BLaER1 treated with 17β-estradiol and CSF1 and Interleukin-3, amounts not matched to agents 10 nM and 100 nM (cell line): ENCODE measurements around the gene OPN3.
A peak's percentile ranks its signal among the peaks of the same experiment; 100 is the strongest.

Experiments used
- H3K27ac ChIP-seq, 11 experiments: shearing (Covaris generic); formaldehyde crosslinking; 2 replicates each; pipeline ENCODE4 v1.8.1; 2022
- H3K27me3 ChIP-seq, 11 experiments: shearing (Covaris generic); formaldehyde crosslinking; 2 replicates each; pipeline ENCODE4 v1.8.1; 2022
- H3K36me3 ChIP-seq, 11 experiments: shearing (Covaris generic); formaldehyde crosslinking; 2 replicates each; pipeline ENCODE4 v1.8.1; 2022
- H3K4me1 ChIP-seq, 10 experiments: shearing (Covaris generic); formaldehyde crosslinking; 2 replicates each; pipeline ENCODE4 v1.8.1; 2022
- H3K4me2 ChIP-seq, 11 experiments: shearing (Covaris generic); formaldehyde crosslinking; 2 replicates each; pipeline ENCODE4 v1.8.1; 2022
- H3K4me3 ChIP-seq, 10 experiments: shearing (Covaris generic); formaldehyde crosslinking; 2 replicates each; pipeline ENCODE4 v1.8.1; 2022
- H3K9ac ChIP-seq, 11 experiments: shearing (Covaris generic); formaldehyde crosslinking; 2 replicates each; pipeline ENCODE4 v1.8.1; 2022
- H3K9me3 ChIP-seq, 11 experiments: shearing (Covaris generic); formaldehyde crosslinking; replicated peaks in 1 of 11; 2 replicates each; pipeline ENCODE4 v1.8.1; 2022
- H4K20me1 ChIP-seq, 11 experiments: shearing (Covaris generic); formaldehyde crosslinking; 2 replicates each; pipeline ENCODE4 v1.8.1; 2022
- Cebpa-rat ChIP-seq, 11 experiments: shearing (Covaris generic); IDR thresholded peaks; 2 replicates each; pipeline ENCODE4 v1.8.1; 2022

Gene OPN3

GRCh38 chr1:241632987-241633386 lies 7.2 kb downstream of the OPN3 start:
- H3K4me2 ChIP-seq: peak overlapping the region in 2 of 11 experiments; percentile 49 to 55; a peak in 4 of 22 replicates
- peaks cover 0 to 60% (median 45%) of the 10 kb centered on the region in 11 experiments; a peak in 19 of 22 replicates for H3K36me3 ChIP-seq
- no peak overlapping the region for H3K9ac ChIP-seq
- no peak overlapping the region for H3K27ac ChIP-seq
- H3K27me3 ChIP-seq: no peaks in the 10 kb centered on the region
- no peak for TF ChIP-seq Cebpa-rat (IDR thresholded peaks at IDR 0.05)
- peaks cover 0 to 11% (median 4%) of the 10 kb centered on the region in 11 experiments; a peak in 9 of 22 replicates for H3K9me3 ChIP-seq
- peaks cover 52 to 98% (median 82%) of the 10 kb centered on the region in 10 experiments for H3K4me1 ChIP-seq
- peaks cover 0 to 17% (median 6%) of the 10 kb centered on the region in 11 experiments; a peak in 11 of 22 replicates for H4K20me1 ChIP-seq
- H3K4me3 ChIP-seq: no peak overlapping the region

- Histone ChIP-seq H3K4me2 (peak overlapping the region; percentile 3 to 60 (median 45); a peak in 21 of 22 replicates), H3K36me3 (peaks cover 0 to 59% (median 38%) of the 10 kb centered on the region in 11 experiments; a peak in 19 of 22 replicates)
- no peak for TF ChIP-seq Cebpa-rat (IDR thresholded peaks at IDR 0.05)
Observed at GRCh38 chr1:241631674-241632073, 8.5 kb downstream of the OPN3 start.

GRCh38 chr1:241630899-241631298 lies 9.3 kb downstream of the OPN3 start:
- Histone ChIP-seq H3K4me1 (peaks cover 36 to 85% (median 70%) of the 10 kb centered on the region in 10 experiments), H4K20me1 (peaks cover 0 to 4% (median 0%) of the 10 kb centered on the region in 11 experiments; a peak in 2 of 22 replicates), H3K27ac (no peak overlapping the region), H3K9ac (no peak overlapping the region), H3K36me3 (peaks cover 0 to 60% (median 41%) of the 10 kb centered on the region in 11 experiments; a peak in 21 of 22 replicates), H3K9me3 (peaks cover 0 to 11% (median 4%) of the 10 kb centered on the region in 11 experiments; a peak in 9 of 22 replicates), H3K4me2 (peak overlapping the region in 6 of 11 experiments; percentile 3 to 72 (median 52); a peak in 10 of 22 replicates), H3K27me3 (no peaks in the 10 kb centered on the region), H3K4me3 (no peak overlapping the region)
- TF ChIP-seq Cebpa-rat (IDR thresholded peaks at IDR 0.05): no peak

More at GRCh38 chr1:241631674-241632073, 8.5 kb downstream of the OPN3 start:
- Histone ChIP-seq H3K27me3 (no peaks in the 10 kb centered on the region), H3K27ac (peak overlapping the region in 2 of 11 experiments; percentile 5 to 12; a peak in 1 of 22 replicates), H3K9me3 (peaks cover 0 to 11% (median 4%) of the 10 kb centered on the region in 11 experiments; a peak in 9 of 22 replicates), H3K4me1 (peaks cover 42 to 93% (median 77%) of the 10 kb centered on the region in 10 experiments), H4K20me1 (peaks cover 0 to 4% (median 0%) of the 10 kb centered on the region in 11 experiments; a peak in 3 of 22 replicates), H3K9ac (peak overlapping the region in 1 of 11 experiments; percentile 21; a peak in 1 of 22 replicates), H3K4me3 (no peak overlapping the region)

- Histone ChIP-seq H3K27me3 (no peaks in the 10 kb centered on the region), H3K36me3 (peaks cover 0 to 60% (median 42%) of the 10 kb centered on the region in 11 experiments; a peak in 21 of 22 replicates), H4K20me1 (peaks cover 0 to 4% (median 0%) of the 10 kb centered on the region in 11 experiments; a peak in 2 of 22 replicates), H3K4me3 (no peak overlapping the region), H3K4me1 (peaks cover 32 to 81% (median 66%) of the 10 kb centered on the region in 10 experiments), H3K9me3 (peaks cover 0 to 11% (median 4%) of the 10 kb centered on the region in 11 experiments; a peak in 9 of 22 replicates), H3K9ac (no peak overlapping the region), H3K27ac (no peak overlapping the region), H3K4me2 (peak overlapping the region in 7 of 11 experiments; percentile 3 to 72 (median 52); a peak in 10 of 22 replicates)
- TF ChIP-seq Cebpa-rat (IDR thresholded peaks at IDR 0.05): no peak
Observed at GRCh38 chr1:241630476-241630875, 9.7 kb downstream of the OPN3 start.

- peaks cover 1 to 60% (median 42%) of the 10 kb centered on the region in 11 experiments for H3K36me3 ChIP-seq
- H4K20me1 ChIP-seq: peaks cover 0 to 4% (median 0%) of the 10 kb centered on the region in 11 experiments; a peak in 2 of 22 replicates
- H3K9ac ChIP-seq: no peak overlapping the region
- no peak overlapping the region for H3K4me3 ChIP-seq
- H3K27me3 ChIP-seq: no peaks in the 10 kb centered on the region
- H3K9me3 ChIP-seq: peaks cover 0 to 6% (median under 1%) of the 10 kb centered on the region in 11 experiments; a peak in 8 of 22 replicates
- H3K4me2 ChIP-seq: peak overlapping the region in 7 of 11 experiments; percentile 23 to 72 (median 52); a peak in 13 of 22 replicates
- H3K27ac ChIP-seq: no peak overlapping the region
- no peak for TF ChIP-seq Cebpa-rat (IDR thresholded peaks at IDR 0.05)
- peaks cover 28 to 76% (median 61%) of the 10 kb centered on the region in 10 experiments for H3K4me1 ChIP-seq
Observed at GRCh38 chr1:241630005-241630404, 10.2 kb downstream of the OPN3 start.

GRCh38 chr1:241627453-241628259 lies 12.5 kb downstream of the OPN3 start:
- Histone ChIP-seq H3K9me3 (no peaks in the 10 kb centered on the region; a peak in 2 of 22 replicates), H3K4me1 (peaks cover 19 to 55% (median 47%) of the 10 kb centered on the region in 10 experiments), H3K36me3 (peaks cover 11 to 53% (median 37%) of the 10 kb centered on the region in 11 experiments; a peak in 20 of 22 replicates), H3K4me2 (peak overlapping the region; percentile 50 to 84 (median 66)), H3K27me3 (no peaks in the 10 kb centered on the region), H3K9ac (peak overlapping the region; percentile 13 to 63 (median 50); a peak in 15 of 22 replicates), H3K27ac (peak overlapping the region; percentile 21 to 69 (median 55); a peak in 19 of 22 replicates), H3K4me3 (peak overlapping the region in 8 of 10 experiments; percentile 5 to 49 (median 31); a peak in 11 of 20 replicates), H4K20me1 (peaks cover 0 to 7% (median 0%) of the 10 kb centered on the region in 11 experiments; a peak in 2 of 22 replicates)
- no peak for TF ChIP-seq Cebpa-rat (IDR thresholded peaks at IDR 0.05)

GRCh38 chr1:241624935-241625334 lies 15.2 kb downstream of the OPN3 start:
- no peak overlapping the region for H3K4me2 ChIP-seq
- peaks cover 0 to 7% (median 0%) of the 10 kb centered on the region in 11 experiments; a peak in 1 of 22 replicates for H4K20me1 ChIP-seq
- no peak overlapping the region for H3K4me3 ChIP-seq

GRCh38 chr1:241622669-241623068 lies 17.5 kb downstream of the OPN3 start:
- Histone ChIP-seq H3K4me2 (no peak overlapping the region), H4K20me1 (peaks cover 0 to 7% (median 0%) of the 10 kb centered on the region in 11 experiments; a peak in 1 of 22 replicates), H3K4me3 (no peak overlapping the region), H3K9me3 (no peaks in the 10 kb centered on the region), H3K27me3 (no peaks in the 10 kb centered on the region), H3K27ac (no peak overlapping the region), H3K4me1 (peaks cover under 1 to 5% (median 4%) of the 10 kb centered on the region in 10 experiments; a peak in 18 of 20 replicates), H3K9ac (no peak overlapping the region), H3K36me3 (peaks cover 15 to 63% (median 35%) of the 10 kb centered on the region in 11 experiments; a peak in 18 of 22 replicates)
- no peak for TF ChIP-seq Cebpa-rat (IDR thresholded peaks at IDR 0.05)

More at GRCh38 chr1:241624935-241625334, 15.2 kb downstream of the OPN3 start:
- H3K9me3 ChIP-seq: no peaks in the 10 kb centered on the region
- H3K9ac ChIP-seq: no peak overlapping the region
- TF ChIP-seq Cebpa-rat (IDR thresholded peaks at IDR 0.05): no peak
- peaks cover 15 to 54% (median 28%) of the 10 kb centered on the region in 11 experiments; a peak in 18 of 22 replicates for H3K36me3 ChIP-seq
- no peak overlapping the region for H3K27ac ChIP-seq
- H3K27me3 ChIP-seq: no peaks in the 10 kb centered on the region
- peaks cover 9 to 28% (median 25%) of the 10 kb centered on the region in 10 experiments for H3K4me1 ChIP-seq
